Activated T-cell treated with anti-CD3 and anti-CD28 coated beads, Interleukin-2, amount 50 U/mL, for 1 hour (primary cell): Measurements from ENCODE around the gene PRPSAP2.
"Not testable (repeated sequence)": the region's sequence is repeated elsewhere in the genome, so short reads cannot be mapped to it uniquely, and the experiment has no call there.

Experiments
- DNase-seq: peaks from one replicate; pipeline ENCODE4 v3.0.0-alpha.2; 2020

Gene PRPSAP2, protein sequence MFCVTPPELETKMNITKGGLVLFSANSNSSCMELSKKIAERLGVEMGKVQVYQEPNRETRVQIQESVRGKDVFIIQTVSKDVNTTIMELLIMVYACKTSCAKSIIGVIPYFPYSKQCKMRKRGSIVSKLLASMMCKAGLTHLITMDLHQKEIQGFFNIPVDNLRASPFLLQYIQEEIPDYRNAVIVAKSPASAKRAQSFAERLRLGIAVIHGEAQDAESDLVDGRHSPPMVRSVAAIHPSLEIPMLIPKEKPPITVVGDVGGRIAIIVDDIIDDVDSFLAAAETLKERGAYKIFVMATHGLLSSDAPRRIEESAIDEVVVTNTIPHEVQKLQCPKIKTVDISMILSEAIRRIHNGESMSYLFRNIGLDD

DNA sequence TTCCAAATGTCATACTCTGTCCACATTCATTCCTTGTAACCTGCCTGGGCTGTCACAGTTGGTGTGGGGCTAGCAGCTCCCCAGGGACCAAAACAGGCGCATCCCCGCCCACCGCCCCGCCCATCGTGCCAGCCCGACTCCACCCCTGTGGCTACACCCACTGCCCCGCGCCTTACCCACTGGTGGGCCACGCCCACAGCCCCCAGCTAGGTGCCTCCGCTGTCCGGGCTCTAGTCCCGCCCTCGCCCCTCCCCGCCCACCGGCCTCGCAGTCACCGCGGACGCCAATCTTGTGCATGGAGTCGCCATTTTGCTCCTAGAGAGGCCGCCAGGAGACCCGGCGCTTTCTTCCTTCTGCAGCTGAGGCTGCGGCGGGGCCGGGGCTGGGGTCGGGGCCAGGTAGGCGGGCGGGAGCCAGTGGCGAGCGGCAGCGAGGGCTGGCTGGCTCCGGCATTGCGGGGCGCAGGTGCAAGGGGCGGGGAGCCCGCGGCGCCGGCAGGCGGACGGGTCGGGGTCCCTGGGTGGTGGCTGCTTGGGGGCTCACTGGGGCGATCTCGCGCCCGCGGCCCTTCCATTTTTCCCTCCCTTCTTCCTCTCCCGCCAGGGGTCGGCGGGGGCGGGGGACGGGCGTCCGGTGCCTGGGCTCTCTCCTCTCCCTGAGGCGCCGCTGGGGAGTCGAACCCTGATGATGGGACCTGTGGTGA lies at the start of gene PRPSAP2:
TSS of gene PRPSAP2 (plus strand) at position 268 of the 703 bp plus-strand sequence. CDS start 7,703 bp downstream, outside the sequence.
- peak; percentile 92 for DNase-seq

DNA sequence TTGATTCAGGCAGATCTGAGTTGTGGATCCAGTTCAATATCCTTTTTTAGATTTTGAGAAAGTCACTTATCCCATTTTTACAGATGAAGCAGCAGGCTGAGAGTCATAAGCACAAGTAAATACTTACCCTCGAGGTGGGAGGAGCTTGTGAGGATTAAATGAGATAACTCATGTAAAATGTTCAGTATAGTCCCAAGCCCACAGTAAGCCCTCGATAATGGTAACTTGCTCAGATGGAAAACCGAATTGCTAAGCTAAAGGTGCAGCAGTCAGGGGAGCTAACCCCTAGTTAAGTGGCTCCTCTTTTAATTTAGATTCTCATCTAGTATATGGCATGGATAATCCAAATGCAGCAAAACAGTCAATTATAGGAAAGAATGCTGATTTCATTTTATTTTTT lies 42.0 kb upstream of the PRPSAP2 start:
- not testable (repeated sequence) for DNase-seq

DNA sequence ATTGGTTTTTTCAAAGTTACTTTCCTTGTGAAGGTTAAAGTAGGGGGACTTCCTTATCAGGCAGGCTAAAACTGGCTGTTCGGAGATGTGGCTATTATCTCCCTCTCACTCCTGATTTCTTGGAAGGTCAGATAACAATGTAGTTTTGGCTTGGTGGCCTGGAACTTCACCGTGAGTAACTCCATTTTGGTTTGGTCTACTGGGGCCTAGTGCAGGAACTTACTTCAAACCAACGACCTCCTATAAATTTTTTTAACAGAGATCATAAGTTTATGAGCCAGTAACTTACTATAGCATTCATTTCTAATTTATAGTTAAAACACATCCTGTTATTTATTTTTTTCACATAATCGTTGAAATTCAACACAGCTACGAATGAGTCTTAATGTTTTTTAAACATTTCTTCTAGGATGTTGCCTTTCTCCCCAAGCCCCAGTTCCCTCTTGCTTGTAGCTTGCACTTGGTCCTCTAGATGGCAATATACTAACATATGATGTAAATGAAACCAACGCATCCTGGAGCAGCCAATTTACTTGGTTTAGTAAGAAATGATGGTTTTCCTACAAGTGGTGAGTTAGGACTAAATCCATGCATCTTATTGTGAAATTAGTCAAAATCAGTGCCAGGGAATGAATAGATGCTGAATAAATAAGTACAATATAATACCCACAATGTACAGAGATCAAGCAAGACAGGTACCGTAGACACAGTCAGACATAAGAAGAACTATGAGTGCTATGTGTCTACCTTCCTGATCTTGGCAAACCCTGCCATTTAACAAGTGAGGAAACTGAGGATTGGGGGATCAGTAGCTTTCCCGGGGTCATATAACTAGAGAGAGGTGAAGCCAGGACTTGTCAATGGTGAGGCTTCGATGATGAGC lies 41.2 kb upstream of the PRPSAP2 start:
- not testable (repeated sequence) for DNase-seq

DNA sequence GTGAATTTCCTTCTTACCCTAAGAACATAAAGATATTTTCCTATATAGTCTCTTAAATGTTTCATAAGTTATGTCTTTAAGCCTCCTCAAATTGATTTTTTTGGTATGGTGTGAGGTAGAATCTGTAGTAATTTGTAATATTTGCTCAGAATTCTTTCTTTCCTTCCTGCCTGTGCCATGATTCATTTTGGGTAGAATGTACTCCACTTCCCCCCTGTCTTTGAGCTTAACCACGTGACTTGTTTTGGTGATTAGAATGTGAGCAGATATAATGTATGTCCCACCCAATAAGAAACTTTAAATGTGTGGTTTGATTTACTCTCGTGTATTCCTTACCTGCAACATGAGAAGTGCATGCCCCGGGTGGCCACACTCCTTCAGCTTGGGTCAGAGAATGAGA lies 36.5 kb upstream of the PRPSAP2 start:
- not testable (repeated sequence) for DNase-seq

DNA sequence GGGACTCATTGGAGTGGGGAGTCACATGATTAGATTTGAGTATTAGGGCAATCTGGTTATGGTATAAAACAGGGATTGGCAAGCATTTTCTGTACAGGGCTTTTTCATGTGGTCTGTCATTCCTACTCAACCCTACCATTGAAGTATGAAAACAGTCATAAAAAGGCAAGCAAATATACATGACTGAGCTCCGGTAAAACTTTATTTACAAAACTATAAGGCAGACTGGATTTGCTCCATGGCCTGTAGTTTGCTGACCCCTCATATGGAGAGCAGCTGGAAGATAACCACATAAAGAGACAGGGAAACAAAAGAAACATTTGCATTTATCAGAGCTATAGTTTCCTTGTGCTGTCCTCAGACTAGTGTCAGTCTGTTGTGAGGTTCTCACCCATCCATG lies 30.3 kb upstream of the PRPSAP2 start:
- not testable (repeated sequence) for DNase-seq

DNA sequence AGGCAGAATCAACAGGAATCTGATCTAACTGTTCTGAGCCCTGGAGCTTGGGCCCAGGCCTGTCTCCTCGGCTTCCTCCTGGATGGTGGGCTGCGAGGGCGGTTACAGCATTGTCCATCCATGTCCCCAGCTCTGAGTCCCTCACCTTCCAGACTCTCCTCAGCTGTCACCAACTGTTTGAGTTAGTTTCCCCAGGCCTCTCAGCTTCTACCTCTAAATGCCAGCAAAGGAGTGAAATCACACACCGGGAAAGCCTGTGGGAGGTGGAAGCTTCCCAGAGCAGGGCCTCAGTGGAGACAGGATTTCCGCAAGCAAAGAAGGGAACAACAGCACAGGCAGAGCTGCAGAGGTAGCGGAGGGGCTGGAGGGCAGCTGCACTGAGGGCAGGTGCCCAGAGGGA lies 9.4 kb upstream of the PRPSAP2 start:
- no peak for DNase-seq

DNA sequence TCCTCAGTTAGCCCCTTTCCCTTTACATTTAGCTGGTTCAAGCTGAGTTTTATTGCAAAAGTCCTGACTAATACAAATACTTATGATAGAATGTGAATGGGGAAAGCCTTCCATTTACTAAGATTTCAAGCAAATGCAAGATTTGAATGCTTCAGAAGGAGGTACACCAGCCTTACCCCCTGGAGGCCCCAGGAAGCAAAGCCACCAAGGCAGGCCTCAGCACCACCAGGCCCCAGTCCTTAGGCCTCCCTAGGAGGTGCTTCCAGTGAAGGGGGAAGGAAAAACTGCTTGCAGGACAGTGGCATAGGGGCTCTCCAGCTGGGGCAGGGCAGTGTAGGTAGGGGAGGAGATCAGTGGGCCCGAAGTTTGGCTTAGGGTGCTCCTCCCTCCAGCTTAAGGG lies 7.3 kb upstream of the PRPSAP2 start:
- DNase-seq = no peak

DNA sequence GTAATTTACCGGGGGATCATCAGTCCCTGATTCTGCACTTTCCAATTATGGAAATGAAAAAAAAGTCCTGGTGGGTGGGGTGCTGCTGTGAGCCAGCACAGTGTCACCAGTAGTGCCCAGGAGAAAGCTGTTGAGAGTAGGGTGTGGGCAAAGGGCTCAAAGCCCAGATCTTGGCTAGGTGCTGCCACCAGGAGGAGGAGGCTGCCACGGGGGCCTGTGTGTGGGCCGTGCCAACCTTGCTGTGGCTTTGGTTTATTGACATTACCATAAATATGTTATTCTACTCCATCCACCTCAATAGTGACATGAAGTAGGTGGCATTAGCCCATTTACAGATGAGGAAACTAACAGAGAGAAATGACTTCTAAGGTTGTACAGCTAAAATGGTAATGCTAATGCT lies 6.7 kb upstream of the PRPSAP2 start:
- DNase-seq = no peak

DNA sequence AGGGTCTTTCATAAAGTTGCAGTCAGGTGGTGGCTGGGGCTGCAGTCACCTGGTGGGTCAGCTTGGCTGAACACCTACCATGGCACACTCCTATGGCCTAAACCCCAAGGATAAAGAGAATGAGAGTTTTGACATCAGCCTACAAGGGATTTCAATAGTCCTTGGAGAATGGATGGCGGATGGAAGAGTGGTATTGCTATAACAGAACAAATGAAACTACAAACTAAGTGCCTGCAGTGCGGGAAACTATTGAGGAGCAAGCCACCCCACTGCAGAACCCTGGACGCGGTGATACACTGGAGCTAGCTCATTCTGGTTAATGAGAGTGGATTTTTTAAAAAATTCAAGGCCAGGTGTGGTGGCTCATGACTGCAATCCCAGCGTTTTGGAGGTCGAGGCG lies 3.0 kb upstream of the PRPSAP2 start:
- DNase-seq = no peak

DNA sequence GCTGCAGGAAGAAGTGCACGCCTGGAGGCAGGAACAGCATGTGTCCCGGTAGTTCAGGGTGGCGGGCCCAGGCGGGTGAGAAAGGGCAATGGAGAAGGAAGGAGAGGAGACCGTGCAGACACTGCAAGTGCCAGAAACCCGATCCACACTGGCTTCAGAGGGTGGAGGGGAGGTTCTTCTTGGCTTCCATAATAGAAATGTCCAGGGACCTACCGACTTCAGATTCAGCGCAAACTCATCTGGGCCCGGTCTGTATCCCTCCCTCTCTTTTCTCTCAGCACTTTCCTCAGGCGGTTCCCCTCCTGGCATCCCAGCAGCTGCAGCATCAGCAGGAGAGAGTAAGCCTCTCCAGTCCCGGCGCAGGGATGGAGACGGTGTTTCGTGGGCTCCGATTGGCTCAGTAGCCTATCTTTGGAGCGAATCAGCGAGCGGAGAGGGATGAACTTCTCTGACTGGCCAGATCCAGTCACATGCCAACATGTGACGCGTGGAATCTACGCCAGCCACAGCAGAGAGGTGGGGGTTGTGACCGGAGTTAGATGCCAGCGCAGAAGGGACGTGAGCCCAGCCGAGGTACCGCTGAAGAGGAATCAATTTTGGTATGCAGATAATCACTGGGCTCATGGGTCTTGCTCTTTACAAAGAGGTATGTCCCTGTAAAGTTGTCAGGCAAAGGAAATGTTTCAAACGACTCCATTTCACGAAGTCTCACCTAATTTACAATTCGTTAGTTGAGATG lies 1.9 kb upstream of the PRPSAP2 start:
- peak; percentile 82 for DNase-seq

DNA sequence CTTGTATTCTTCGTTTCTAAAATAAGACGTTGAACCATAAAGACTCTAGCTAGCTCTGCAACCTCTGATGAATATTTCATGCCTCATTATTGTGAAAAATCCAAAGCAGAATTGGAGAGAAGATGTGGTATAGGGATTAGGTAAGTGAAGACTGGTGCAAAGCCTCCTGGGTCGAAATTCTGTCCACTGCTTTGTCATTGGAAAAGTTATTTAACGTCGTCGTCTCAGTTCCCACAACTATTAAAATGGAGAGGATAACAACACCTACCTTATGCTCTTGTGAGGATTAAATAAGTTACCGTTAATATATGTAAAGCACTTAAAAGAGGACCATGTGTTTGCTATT lies 1.4 kb upstream of the PRPSAP2 start:
- no peak for DNase-seq

DNA sequence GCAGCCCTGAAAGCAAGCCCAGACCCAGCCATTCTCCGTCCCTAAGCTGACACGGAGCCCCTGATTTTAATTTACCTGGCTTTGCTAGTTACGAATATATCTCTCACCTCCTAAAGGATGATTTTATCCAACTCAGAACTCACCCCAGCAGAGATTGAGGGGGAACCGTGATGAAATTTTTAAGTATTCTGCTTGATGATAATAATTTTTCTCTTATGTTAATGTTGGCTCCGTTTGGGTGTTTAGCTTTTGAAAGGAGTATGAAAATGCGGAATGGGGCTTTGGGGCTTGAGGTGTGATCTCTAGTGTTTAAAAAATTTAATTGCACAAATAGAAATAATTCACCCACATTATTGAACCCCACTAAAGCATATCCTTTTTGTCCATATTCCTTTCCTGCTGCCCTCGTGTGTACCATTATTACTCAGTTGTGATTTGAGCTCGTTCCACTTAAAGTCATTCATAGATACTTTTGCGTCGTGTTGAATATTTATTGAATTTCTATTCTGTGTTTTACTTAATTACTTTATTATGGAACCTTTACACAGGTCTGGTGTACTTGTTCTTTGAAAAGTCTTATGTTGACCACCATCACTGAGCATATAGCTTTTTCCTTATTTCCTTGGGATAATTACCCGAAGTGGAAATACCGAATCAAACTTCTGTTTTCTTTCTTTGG lies 775 bp downstream of the PRPSAP2 start:
- DNase-seq = no peak

DNA sequence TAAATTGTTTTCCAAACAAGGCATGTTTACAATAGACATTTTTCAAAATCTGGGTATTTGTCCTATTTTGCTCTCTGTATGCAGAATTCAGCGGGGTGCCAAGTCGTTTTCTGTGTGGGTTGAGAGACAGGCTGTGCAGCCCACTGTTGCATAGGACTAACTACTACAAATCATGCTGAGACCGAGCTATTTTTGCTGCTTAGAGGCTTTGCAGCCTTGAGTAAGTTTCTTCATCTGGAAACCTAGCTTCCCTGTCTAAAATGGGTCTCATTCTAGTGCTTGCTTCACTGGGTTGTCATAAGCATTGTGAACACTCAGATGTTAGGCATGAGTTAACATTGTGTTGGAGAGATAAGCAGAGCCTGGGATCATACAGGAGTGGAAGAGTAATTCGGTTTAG lies 1.3 kb downstream of the PRPSAP2 start:
- DNase-seq = no peak

DNA sequence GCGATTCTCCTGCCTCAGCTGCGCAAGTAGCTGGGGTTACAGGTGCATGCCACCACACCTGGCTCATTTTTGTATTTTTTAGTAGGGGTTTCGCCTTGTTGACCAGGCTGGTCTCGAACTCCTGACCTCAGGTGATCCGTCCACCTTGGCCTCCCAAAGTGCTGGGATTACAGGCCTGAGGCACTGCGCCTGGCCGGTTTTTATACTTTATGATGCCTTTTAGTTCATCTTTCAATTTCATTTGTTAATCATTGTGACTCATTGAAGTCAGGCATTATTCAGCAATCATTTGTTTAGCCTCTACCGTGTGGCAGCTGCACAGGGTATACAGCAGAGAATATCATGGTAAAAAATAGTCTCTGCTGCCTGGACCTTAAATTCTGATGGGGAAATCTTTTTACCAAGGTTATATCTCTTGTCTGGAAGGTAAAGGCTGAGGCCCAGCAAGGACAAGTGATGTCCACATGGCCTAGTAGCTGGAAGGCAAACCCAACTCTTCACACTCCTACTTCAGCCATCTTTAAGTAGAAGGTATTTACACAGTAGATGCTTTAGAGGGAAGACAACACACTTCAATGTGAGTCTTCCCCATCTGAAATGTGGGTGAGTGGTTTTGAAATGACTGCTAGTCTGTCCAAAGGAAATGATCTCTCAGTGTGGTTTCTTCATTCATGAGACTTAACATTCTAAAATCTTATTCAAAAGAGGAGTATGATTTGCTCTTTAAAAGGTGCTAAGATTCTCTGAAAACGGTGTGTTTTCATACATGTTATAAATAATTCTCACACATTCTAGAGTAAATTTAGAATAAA lies 2.4 kb downstream of the PRPSAP2 start:
- DNase-seq = no peak

DNA sequence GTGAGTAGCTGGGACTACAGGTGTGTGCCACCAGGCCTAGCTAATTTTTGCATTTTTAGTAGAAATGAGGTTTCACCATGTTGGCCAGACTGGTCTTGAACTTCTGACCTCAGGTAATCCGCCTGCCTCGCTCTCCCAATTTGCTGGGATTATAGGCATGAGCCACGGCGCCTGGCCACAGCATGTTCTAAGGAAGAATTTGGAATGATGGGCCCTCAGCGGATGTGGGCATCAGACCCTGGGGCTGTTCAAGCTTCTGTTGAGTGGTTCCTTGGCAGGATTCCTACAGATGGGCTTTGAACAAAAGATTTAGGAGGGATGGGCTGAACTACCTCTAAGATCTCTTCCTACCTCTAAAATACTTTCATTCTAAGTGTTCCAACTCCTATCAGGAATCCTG lies 4.1 kb downstream of the PRPSAP2 start:
- no peak for DNase-seq

DNA sequence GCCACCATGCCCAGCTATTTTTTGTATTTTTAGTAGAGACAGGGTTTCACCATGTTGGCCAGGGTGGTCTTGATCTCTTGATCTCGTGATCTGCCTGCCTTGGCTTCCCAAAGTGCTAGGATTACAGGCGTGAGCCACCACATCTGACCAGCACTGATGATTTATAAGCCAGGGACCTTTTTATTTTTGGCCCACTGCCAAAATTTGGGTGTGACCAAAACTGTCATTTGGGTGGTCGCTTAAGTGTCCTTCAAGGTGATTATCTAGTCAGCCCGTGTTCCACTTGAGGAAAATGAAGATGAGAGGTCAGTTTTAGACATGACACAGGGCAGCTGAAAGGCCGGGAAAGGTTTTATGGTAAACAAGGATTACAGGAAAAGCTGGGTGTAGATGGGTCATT lies 7.1 kb downstream of the PRPSAP2 start:
- DNase-seq = not testable (repeated sequence)

DNA sequence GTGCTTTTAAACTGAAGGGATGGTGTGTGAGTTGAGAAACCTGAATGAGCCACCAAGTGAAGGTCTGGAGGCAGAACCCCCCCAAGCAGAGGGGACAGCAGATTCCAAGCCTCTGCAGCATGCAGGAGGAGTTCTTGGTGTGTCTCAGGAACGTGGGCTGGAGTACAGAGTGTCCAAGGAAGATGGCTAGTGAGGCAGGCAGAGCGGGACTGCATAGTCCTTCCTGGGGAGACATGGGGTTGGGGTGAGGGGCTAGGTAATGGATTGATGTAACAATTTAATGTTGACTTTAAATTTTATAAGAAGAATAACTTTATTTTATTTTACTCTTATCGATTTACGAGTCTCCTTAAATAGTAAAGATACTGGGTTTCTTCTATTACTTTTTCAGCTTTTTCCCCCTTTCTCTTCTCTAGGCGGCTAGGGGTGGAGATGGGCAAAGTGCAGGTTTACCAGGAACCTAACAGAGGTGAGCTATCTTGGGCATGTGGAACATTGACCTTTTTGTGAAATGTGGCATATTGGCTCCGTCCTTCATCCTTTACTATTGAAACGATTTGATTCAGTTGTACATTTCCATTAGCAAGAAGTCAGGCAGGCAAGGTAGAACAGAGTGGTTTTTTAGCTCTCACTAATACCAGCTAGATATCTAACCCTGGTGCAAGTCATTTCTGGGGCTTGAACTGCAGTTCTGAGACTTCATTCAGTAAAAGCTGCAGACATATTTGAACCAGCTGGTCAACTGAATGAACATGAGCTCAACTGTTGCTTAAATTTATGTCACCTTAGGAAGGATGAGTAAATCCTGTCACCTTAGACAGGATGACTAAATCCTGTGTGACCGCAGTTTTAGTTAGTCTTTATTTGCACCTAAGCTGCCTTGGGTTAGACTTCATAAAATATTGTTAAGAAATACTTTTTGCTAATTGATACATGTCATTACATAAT lies 9.2 kb downstream of the PRPSAP2 start:
- DNase-seq = no peak

DNA sequence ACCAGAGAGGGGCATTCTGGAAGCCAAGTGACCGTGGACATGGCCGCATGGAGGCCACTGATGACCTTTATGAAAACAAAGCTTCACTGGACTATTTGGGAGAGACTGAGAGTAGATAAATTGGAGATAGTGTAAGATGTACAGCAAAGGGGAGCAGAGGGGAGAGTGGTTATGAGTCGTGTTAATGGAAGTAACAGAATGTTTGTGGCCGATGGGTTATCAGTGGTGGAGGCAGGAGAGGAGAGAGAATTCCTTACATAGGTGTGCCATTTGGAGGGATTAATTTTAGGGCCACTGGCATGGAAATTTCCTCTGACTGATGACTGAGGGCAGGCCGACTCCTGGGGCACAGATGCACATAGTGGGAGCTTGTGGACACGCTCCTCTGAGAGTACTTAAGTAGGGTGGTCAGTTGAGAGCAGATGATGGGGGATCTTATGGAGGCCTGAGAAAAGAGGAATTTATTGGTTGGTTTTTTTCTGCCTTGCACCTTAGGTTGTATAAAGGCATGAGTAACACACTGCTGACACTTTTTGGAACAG lies 19.2 kb downstream of the PRPSAP2 start:
- DNase-seq = no peak

DNA sequence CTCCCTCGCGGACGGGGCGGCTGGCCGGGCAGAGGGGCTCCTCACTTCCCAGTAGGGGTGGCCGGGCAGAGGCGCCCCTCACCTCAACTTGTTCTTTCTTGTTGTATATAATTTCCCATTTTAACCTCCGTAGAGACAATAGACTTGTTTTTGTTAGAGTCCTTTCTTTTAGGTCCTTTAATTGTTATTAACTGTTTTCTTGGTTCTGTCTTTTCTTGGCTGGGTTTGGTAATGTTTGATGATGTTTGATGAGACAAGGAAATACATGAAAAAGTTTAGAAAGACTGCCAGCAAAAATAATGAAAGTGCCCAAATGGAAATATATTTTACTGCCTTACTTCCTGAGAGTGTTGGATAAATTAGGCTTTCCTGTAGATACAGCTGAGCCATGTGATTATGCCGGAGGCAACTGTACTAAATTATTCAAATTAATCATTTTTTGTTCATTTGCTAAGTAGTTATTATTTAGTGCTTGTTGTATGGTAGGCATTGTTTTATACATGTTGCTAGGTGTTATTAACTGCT lies 30.9 kb downstream of the PRPSAP2 start:
- no peak for DNase-seq

DNA sequence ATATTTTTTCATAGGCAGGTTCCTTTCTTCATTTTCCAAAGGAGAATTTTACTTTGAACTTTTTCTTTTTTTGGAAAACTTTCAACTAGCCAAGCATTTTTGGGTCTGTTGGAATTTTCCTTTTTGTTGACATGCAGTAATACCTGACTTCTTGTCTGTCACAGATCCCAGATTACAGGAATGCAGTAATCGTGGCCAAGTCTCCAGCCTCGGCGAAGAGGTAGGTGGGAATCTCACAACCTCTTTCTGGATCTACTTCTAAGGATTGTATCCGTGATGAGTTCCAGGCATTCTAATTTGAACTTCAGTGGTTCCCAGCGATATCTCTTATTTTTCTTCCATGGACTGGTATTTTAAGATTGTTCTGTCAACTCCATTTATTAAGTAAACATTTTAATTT lies 31.7 kb downstream of the PRPSAP2 start:
- no peak for DNase-seq
